HFFc6 (cell line): ENCODE measurements around the gene GMPPA. TPM values are rescaled to one million over a fixed set of nuclear protein-coding genes. Genes with fewer than 3 reads are reported as not detected.
A peak's percentile ranks its signal among the peaks of the same experiment; 100 is the strongest.

Source experiments
- DNase-seq: peaks from one replicate; pipeline ENCODE4 v3.0.0-alpha.2; 2018
- H3K27ac Mint-ChIP-seq: 2 replicates; pipeline ENCODE4 v1.8.0; 2020; ENCODE audit warnings: mild to moderate bottlenecking, mixed read lengths
- H3K27me3 Mint-ChIP-seq: 2 replicates; pipeline ENCODE4 v1.8.0; 2021; ENCODE audit warnings: mild to moderate bottlenecking, moderate library complexity, mixed read lengths; ENCODE audit not compliant: insufficient read depth
- H3K36me3 Mint-ChIP-seq: 2 replicates; pipeline ENCODE4 v1.8.0; 2021; ENCODE audit warnings: low read depth, mixed read lengths
- H3K4me1 Mint-ChIP-seq: 2 replicates; pipeline ENCODE4 v1.8.0; 2020; ENCODE audit warnings: low read depth, mixed read lengths
- H3K4me3 Mint-ChIP-seq: 2 replicates; pipeline ENCODE4 v1.8.0; 2020; ENCODE audit warnings: mild to moderate bottlenecking, moderate library complexity, mixed read lengths
- H3K9me3 Mint-ChIP-seq: 2 replicates; pipeline ENCODE4 v1.8.0; 2020; ENCODE audit warnings: mild to moderate bottlenecking, mixed read lengths
- CTCF ChIP-seq: fragments of 200-600 bp; sonication (generic); IDR thresholded peaks from 2 replicates; pipeline ENCODE4 v1.5.0; 2021; ENCODE audit warnings: antibody characterized with exemption, mild to moderate bottlenecking
- total RNA-seq, 6 experiments: library from RNA; stranded (reverse); fragmentation: NEBNext Ultra II Directional; extraction: Animal tissue kit (Norgen Biotek cat#: 25700); gene quantifications; 2 replicates in 1 of 6; 3 replicates in 5 of 6; pipeline ENCODE4 v1.2.3, GENCODE V29; 2021

The GMPPA gene
- total RNA-seq, 6 experiments from 2014 or later: 68.9 to 85.3 (median 74.1) TPM

- peaks cover 41% of the 10 kb centered on the region for H3K4me1 Mint-ChIP-seq
These were observed 292 bp downstream of the GMPPA start for GRCh38 chr2:219499058-219499307.

GRCh38 chr2:219499555-219499954 is 864 bp downstream of the GMPPA start:
- Mint-ChIP-seq H3K4me3 (peak overlapping the region; percentile 91), H3K4me1 (peaks cover 41% of the 10 kb centered on the region), H3K27ac (peak overlapping the region; percentile 88), H3K27me3 (peaks cover 2% of the 10 kb centered on the region; the same call in 1 of the 2 replicates), H3K36me3 (no peaks in the 10 kb centered on the region; the same call in 1 of the 2 replicates), H3K9me3 (no peaks in the 10 kb centered on the region)
- DNase-seq: no peak
- TF ChIP-seq CTCF: no peak

More at GRCh38 chr2:219499058-219499307, 292 bp downstream of the GMPPA start:
- Mint-ChIP-seq H3K36me3 (no peaks in the 10 kb centered on the region; the same call in 1 of the 2 replicates), H3K27ac (peak overlapping the region; percentile 88), H3K27me3 (peaks cover 2% of the 10 kb centered on the region; the same call in 1 of the 2 replicates), H3K4me3 (peak overlapping the region; percentile 91), H3K9me3 (no peaks in the 10 kb centered on the region)
- DNase-seq: no peak
- TF ChIP-seq CTCF: no peak

- peak; percentile 73 for TF ChIP-seq CTCF
- Mint-ChIP-seq H3K27ac (peak overlapping the region; percentile 88), H3K4me3 (peak overlapping the region; percentile 91), H3K4me1 (peaks cover 38% of the 10 kb centered on the region), H3K36me3 (no peaks in the 10 kb centered on the region; the same call in 1 of the 2 replicates), H3K27me3 (peaks cover 2% of the 10 kb centered on the region; the same call in 1 of the 2 replicates), H3K9me3 (no peaks in the 10 kb centered on the region)
- peak; percentile 44 for DNase-seq
These were observed 1.4 kb downstream of the GMPPA start for GRCh38 chr2:219500135-219500534.

- H3K27me3 Mint-ChIP-seq: peaks cover 2% of the 10 kb centered on the region; the same call in 1 of the 2 replicates
- H3K9me3 Mint-ChIP-seq: no peaks in the 10 kb centered on the region
- TF ChIP-seq CTCF: no peak
- DNase-seq: no peak
- no peaks in the 10 kb centered on the region; the same call in 1 of the 2 replicates for H3K36me3 Mint-ChIP-seq
- peaks cover 31% of the 10 kb centered on the region for H3K4me1 Mint-ChIP-seq
- no peak overlapping the region for H3K27ac Mint-ChIP-seq
- no peak overlapping the region for H3K4me3 Mint-ChIP-seq
These were observed 3.2 kb downstream of the GMPPA start for GRCh38 chr2:219501849-219502248.

GRCh38 chr2:219502618-219503017 is 3.9 kb downstream of the GMPPA start:
- Mint-ChIP-seq H3K4me1 (peaks cover 28% of the 10 kb centered on the region), H3K9me3 (no peaks in the 10 kb centered on the region), H3K27ac (no peak overlapping the region), H3K4me3 (no peak overlapping the region), H3K36me3 (no peaks in the 10 kb centered on the region; the same call in 1 of the 2 replicates), H3K27me3 (peaks cover 2% of the 10 kb centered on the region; the same call in 1 of the 2 replicates)
- DNase-seq: no peak
- no peak for TF ChIP-seq CTCF

- Mint-ChIP-seq H3K4me1 (peaks cover 22% of the 10 kb centered on the region), H3K27me3 (peaks cover 8% of the 10 kb centered on the region), H3K36me3 (no peaks in the 10 kb centered on the region; the same call in 1 of the 2 replicates), H3K4me3 (no peak overlapping the region), H3K27ac (no peak overlapping the region), H3K9me3 (no peaks in the 10 kb centered on the region)
- DNase-seq: no peak
- no peak for TF ChIP-seq CTCF
These were observed 6.9 kb downstream of the GMPPA start for GRCh38 chr2:219505585-219505984.
